GM19043 (cell line): Measurements from ENCODE around the gene NEGR1.

ENCODE experiments used
- ATAC-seq: cut with Tn5 transposase; IDR thresholded peaks from one replicate; pipeline ENCODE4 v1.9.1; 2021; ENCODE audit warnings: low read depth; ENCODE audit not compliant: unreplicated experiment

Gene NEGR1

GRCh38 chr1:71733121-71733520 is 549.2 kb downstream of the NEGR1 start:
- ATAC-seq, result no peak

- ATAC-seq, result no peak
These were observed 560.8 kb downstream of the NEGR1 start for GRCh38 chr1:71721532-71721931.

- ATAC-seq, result no peak
These were observed 563.0 kb downstream of the NEGR1 start for GRCh38 chr1:71719330-71719729.

- no peak for ATAC-seq
These were observed 565.2 kb downstream of the NEGR1 start for GRCh38 chr1:71717186-71717585.

GRCh38 chr1:71711456-71711855 is 570.9 kb downstream of the NEGR1 start:
- no peak for ATAC-seq

GRCh38 chr1:71706029-71706671 is 576.2 kb downstream of the NEGR1 start:
- no peak for ATAC-seq

GRCh38 chr1:71698186-71698585 is 584.2 kb downstream of the NEGR1 start:
- no peak for ATAC-seq

- ATAC-seq, result no peak
These were observed 586.5 kb downstream of the NEGR1 start for GRCh38 chr1:71695821-71696220.

- no peak for ATAC-seq
These were observed 587.3 kb downstream of the NEGR1 start for GRCh38 chr1:71695084-71695483.

- ATAC-seq, result no peak
These were observed 588.8 kb downstream of the NEGR1 start for GRCh38 chr1:71693581-71693980.

GRCh38 chr1:71689635-71690034 is 592.7 kb downstream of the NEGR1 start:
- no peak for ATAC-seq

GRCh38 chr1:71687376-71687775 is 595.0 kb downstream of the NEGR1 start:
- ATAC-seq, result no peak

GRCh38 chr1:71676979-71677925 is 605.1 kb downstream of the NEGR1 start:
- no peak for ATAC-seq

- ATAC-seq, result no peak
These were observed 614.3 kb downstream of the NEGR1 start for GRCh38 chr1:71668065-71668464.

GRCh38 chr1:71667216-71667615 is 615.1 kb downstream of the NEGR1 start:
- no peak for ATAC-seq

- no peak for ATAC-seq
These were observed 615.7 kb downstream of the NEGR1 start for GRCh38 chr1:71666609-71667008.

- no peak for ATAC-seq
These were observed 621.9 kb downstream of the NEGR1 start for GRCh38 chr1:71660411-71660810.

GRCh38 chr1:71657891-71658679 is 624.3 kb downstream of the NEGR1 start:
- no peak for ATAC-seq

GRCh38 chr1:71656902-71657301 is 625.4 kb downstream of the NEGR1 start:
- ATAC-seq, result no peak

- ATAC-seq, result no peak
These were observed 626.7 kb downstream of the NEGR1 start for GRCh38 chr1:71655604-71656003.

GRCh38 chr1:71653952-71654351 is 628.4 kb downstream of the NEGR1 start:
- no peak for ATAC-seq
